Measurements from ENCODE around the gene MED15.

MED15 gene

GRCh38 chr22:20587206-20587958 is 80.0 kb downstream of the MED15 start:
- no peak overlapping the region for H3K4me3 ChIP-seq (ENCODE audit: low read depth, low read length)
- no peak for DNase-seq (ENCODE audit: low read depth, low spot score)
- ChIA-PET CTCF (no interaction called here), POLR2A (no interaction called here)
- no peak for TF ChIP-seq CTCF (IDR thresholded peaks at IDR 0.05; ENCODE audit: insufficient read depth, low read length, missing control alignments)

- DNase-seq (ENCODE audit: low read depth, low spot score), result no peak
- ChIA-PET CTCF (interaction anchor here (1.7 kb wide), 1 partner anchor 15 kb away, joined by 4 read pairs; no protein-coding TSS in a partner anchor), POLR2A (no interaction called here)
- no peak for TF ChIP-seq CTCF (IDR thresholded peaks at IDR 0.05; ENCODE audit: insufficient read depth, low read length, missing control alignments)
- no peak overlapping the region for H3K4me3 ChIP-seq (ENCODE audit: low read depth, low read length)
Measured at GRCh38 chr22:20588092-20588842, 80.9 kb downstream of the MED15 start.

GRCh38 chr22:20588843-20589581 is 81.6 kb downstream of the MED15 start:
- no peak overlapping the region for H3K4me3 ChIP-seq (ENCODE audit: low read depth, low read length)
- no peak for DNase-seq (ENCODE audit: low read depth, low spot score)
- ChIA-PET CTCF (interaction anchor here (1.7 to 2.2 kb wide), 2 partner anchors 16 to 171 kb away, joined by 4 read pairs; no protein-coding TSS in a partner anchor), POLR2A (no interaction called here)
- TF ChIP-seq CTCF (IDR thresholded peaks at IDR 0.05; ENCODE audit: insufficient read depth, low read length, missing control alignments), result no peak

- DNase-seq (ENCODE audit: low read depth, low spot score), result no peak
- no peak for TF ChIP-seq CTCF (IDR thresholded peaks at IDR 0.05; ENCODE audit: insufficient read depth, low read length, missing control alignments)
- ChIA-PET CTCF (interaction anchor here (1.0 to 2.2 kb wide), 6 partner anchors 14 to 172 kb away, joined by 3 to 7 read pairs (median 4); no protein-coding TSS in a partner anchor), POLR2A (no interaction called here)
- H3K4me3 ChIP-seq (ENCODE audit: low read depth, low read length), result no peak overlapping the region
Measured at GRCh38 chr22:20589614-20590476, 82.4 kb downstream of the MED15 start.

GRCh38 chr22:20590477-20591294 is 83.3 kb downstream of the MED15 start:
- TF ChIP-seq CTCF (IDR thresholded peaks at IDR 0.05; ENCODE audit: insufficient read depth, low read length, missing control alignments), result no peak
- ChIA-PET POLR2A (no interaction called here), CTCF (interaction anchor here (1.0 to 2.2 kb wide), 5 partner anchors 14 to 173 kb away, joined by 3 to 7 read pairs (median 3); no protein-coding TSS in a partner anchor)
- DNase-seq (ENCODE audit: low read depth, low spot score), result no peak
- H3K4me3 ChIP-seq (ENCODE audit: low read depth, low read length), result no peak overlapping the region
